PFSK-1 (cell line): Measurements from ENCODE around the gene DENND6B.

Source experiments
- FOXP2 ChIP-seq: optimal IDR thresholded peaks from 2 replicates; pipeline ENCODE3; 2011; ENCODE audit warnings: borderline replicate concordance, control low read depth, inconsistent platforms; ENCODE audit not compliant: insufficient read depth; ENCODE audit errors: extremely low read length, extremely low read depth
- POLR2AphosphoS5 ChIP-seq: IDR thresholded peaks from 2 replicates; pipeline ENCODE4 v1.6.1; 2012; ENCODE audit warnings: low read depth, mild to moderate bottlenecking, control low read depth, low read length, moderate library complexity
- SIN3A ChIP-seq: IDR thresholded peaks from 2 replicates; pipeline ENCODE4 v1.6.1; 2012; ENCODE audit warnings: mild to moderate bottlenecking, low read length, moderate library complexity, borderline replicate concordance; ENCODE audit not compliant: insufficient read depth
- TAF1 ChIP-seq: IDR thresholded peaks from 2 replicates; pipeline ENCODE4 v1.6.1; 2012; ENCODE audit warnings: low read length, control low read depth, borderline replicate concordance; ENCODE audit not compliant: insufficient read depth
- TF ChIP-seq, protein P1 (sequence below), 2 experiments: IDR thresholded peaks; 2 replicates each; pipeline versions ENCODE4 v1.6.1 to v1.8.0; 2011 to 2012; ENCODE audit warnings: low read depth in 2 of 2, low read length in 2 of 2, control low read depth in 1 of 2, inconsistent platforms in 1 of 2, mild to moderate bottlenecking in 1 of 2, moderate library complexity in 1 of 2; ENCODE audit not compliant: insufficient read depth in 1 of 2

DENND6B gene

DNA sequence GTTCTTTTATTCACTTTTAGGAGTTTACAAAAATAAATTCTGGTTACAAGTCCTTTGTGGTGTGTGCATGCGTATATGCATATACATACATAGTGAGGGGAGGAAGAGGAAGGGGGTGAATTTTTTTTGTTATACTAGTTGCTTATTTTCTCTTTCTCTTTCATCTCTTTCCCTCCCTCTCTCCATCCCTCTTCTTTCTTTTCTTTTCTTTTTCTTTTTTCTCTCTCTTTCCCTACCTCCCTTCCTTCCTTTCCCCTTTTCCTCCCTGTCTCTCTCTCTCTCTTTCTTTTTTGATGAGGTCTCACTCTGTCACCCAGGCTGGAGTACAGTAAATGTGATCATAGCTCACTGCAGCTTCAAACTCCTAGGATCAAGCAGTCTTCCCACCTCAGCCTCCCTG lies 30.4 kb upstream of the DENND6B start:
- TF ChIP-seq SIN3A (no peak), POLR2AphosphoS5 (no peak), TAF1 (no peak), FOXP2 (no peak)
- TF ChIP-seq, protein P1, sequence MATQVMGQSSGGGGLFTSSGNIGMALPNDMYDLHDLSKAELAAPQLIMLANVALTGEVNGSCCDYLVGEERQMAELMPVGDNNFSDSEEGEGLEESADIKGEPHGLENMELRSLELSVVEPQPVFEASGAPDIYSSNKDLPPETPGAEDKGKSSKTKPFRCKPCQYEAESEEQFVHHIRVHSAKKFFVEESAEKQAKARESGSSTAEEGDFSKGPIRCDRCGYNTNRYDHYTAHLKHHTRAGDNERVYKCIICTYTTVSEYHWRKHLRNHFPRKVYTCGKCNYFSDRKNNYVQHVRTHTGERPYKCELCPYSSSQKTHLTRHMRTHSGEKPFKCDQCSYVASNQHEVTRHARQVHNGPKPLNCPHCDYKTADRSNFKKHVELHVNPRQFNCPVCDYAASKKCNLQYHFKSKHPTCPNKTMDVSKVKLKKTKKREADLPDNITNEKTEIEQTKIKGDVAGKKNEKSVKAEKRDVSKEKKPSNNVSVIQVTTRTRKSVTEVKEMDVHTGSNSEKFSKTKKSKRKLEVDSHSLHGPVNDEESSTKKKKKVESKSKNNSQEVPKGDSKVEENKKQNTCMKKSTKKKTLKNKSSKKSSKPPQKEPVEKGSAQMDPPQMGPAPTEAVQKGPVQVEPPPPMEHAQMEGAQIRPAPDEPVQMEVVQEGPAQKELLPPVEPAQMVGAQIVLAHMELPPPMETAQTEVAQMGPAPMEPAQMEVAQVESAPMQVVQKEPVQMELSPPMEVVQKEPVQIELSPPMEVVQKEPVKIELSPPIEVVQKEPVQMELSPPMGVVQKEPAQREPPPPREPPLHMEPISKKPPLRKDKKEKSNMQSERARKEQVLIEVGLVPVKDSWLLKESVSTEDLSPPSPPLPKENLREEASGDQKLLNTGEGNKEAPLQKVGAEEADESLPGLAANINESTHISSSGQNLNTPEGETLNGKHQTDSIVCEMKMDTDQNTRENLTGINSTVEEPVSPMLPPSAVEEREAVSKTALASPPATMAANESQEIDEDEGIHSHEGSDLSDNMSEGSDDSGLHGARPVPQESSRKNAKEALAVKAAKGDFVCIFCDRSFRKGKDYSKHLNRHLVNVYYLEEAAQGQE (IDR thresholded peaks at IDR 0.05; ENCODE audit: insufficient read depth in 1 of 2, low read depth in 2 of 2, low read length in 2 of 2): no peak

DNA sequence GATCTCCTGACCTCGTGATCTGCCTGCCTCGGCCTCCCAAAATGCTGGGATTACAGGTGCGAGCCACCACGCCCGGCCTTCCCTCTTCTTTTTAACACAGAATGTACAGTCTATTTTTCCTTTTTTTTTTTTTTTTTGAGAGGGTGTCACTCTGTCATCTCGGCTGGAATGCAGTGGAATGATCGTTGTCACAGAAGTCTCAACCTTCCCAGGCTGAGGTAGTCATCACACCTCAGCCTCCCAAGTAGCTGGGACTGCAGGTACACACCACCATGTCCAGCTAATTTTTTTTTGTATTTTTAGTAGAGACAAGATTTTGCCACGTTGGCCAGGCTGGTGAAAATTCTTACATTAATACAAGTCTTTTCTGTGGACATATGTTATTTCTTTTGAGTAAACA lies 29.4 kb upstream of the DENND6B start:
- TF ChIP-seq, protein P1 (IDR thresholded peaks at IDR 0.05; ENCODE audit: insufficient read depth in 1 of 2, low read depth in 2 of 2, low read length in 2 of 2): no peak
- TF ChIP-seq FOXP2: no peak
- TF ChIP-seq POLR2AphosphoS5: no peak
- no peak for TF ChIP-seq TAF1
- no peak for TF ChIP-seq SIN3A

DNA sequence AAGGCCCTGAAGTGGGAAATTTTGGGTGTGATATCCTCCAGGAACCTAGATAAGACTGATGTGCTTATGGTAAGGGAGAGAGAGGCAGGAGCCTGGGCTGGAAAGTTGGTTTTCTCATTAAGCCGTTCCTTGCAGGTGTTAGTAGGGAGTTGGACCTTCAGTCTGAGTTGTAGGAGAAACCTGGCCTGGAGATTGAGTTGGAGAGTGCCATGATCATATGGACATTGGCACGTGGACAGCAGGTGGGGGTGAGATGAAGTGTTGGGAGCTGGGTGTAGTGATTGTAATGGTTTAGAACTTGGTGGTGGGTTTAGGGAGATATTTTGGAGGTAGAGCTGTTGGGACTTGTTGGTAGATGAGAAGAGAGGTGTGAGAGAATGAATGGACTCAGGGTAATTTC lies 21.2 kb upstream of the DENND6B start:
- TF ChIP-seq SIN3A: no peak
- no peak for TF ChIP-seq TAF1
- TF ChIP-seq POLR2AphosphoS5: no peak
- no peak for TF ChIP-seq FOXP2
- TF ChIP-seq, protein P1 (IDR thresholded peaks at IDR 0.05; ENCODE audit: insufficient read depth in 1 of 2, low read depth in 2 of 2, low read length in 2 of 2): no peak

DNA sequence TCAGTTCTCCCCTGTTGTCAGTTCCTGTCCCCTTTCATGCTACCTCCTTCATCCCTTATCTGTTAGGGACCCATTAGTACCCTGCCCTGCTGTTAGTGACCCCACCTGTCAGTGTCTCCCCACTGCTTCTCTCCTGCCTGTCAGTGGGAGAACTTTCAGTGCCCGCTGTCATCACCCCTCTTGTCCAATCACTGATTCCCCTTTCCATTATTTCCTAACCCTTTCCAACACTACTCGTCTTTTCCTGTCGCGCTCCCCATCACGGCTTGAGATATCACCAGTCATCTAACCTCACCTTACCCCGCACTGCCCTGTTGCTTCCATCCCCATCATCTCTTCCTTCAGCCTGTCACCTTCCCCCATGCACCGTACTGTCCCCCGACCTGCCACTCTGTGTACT lies 20.3 kb upstream of the DENND6B start:
- TF ChIP-seq SIN3A (no peak), FOXP2 (no peak), TAF1 (no peak), POLR2AphosphoS5 (no peak)
- TF ChIP-seq, protein P1 (IDR thresholded peaks at IDR 0.05; ENCODE audit: insufficient read depth in 1 of 2, low read depth in 2 of 2, low read length in 2 of 2): no peak

DNA sequence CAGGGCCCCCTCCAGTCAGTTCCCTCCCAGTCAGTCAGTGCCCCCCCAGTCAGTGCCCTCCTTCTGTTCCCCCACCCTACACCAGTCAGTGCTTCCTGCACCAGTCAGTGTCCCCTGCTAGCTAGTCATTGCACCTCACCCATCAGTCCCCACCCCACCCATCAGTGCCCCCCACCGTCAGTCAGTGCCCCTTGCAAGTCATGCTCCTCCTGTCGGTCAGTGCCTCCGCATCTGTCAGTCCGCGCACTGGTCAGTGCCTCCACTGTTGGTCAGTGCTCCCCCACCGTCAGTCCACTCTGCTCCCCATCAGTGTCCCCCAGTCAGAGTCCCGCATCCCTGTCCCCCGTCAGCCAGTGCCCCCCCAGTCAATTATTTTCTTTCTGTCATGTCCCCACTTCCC lies 19.7 kb upstream of the DENND6B start:
- TF ChIP-seq TAF1 (no peak), SIN3A (no peak), FOXP2 (no peak), POLR2AphosphoS5 (no peak)
- TF ChIP-seq, protein P1 (IDR thresholded peaks at IDR 0.05; ENCODE audit: insufficient read depth in 1 of 2, low read depth in 2 of 2, low read length in 2 of 2): no peak
